PC-9 (cell line): ENCODE measurements around the gene ERBB2. TPM values are rescaled to one million over a fixed set of nuclear protein-coding genes. Genes with fewer than 3 reads are reported as not detected.
A peak's percentile ranks its signal among the peaks of the same experiment; 100 is the strongest.

ENCODE experiments used
- BruUV-seq: library from RNA; stranded (reverse); fragments of 400-500 nt; replicated peaks from 2 replicates; lab custom pipeline; 2021; lab: Mats Ljungman, UMichigan
- CTCF ChIA-PET: fragments of 300-600 bp; sonication (Branson Sonifier 250); formaldehyde crosslinking; loops from one replicate; lab custom pipeline; 2022; ENCODE audit warnings: antibody characterized with exemption; lab: Charles Lee
- POLR2A ChIA-PET: fragments of 300-600 bp; sonication (Branson Sonifier 250); formaldehyde crosslinking; loops from one replicate; lab custom pipeline; 2022; ENCODE audit warnings: antibody characterized with exemption; ENCODE audit not compliant: unreplicated experiment; lab: Charles Lee
- DNase-seq, 2 experiments: peaks; one replicate each; pipeline versions ENCODE4 v3.0.0 to v3.0.0-alpha.2; 2015 to 2022; ENCODE audit warnings: mixed read lengths in 1 of 2
- H2AFZ ChIP-seq: fragments of 200-600 bp; sonication (generic); 2 replicates; pipeline ENCODE4 v1.8.1; 2017; ENCODE audit warnings: antibody characterized with exemption
- H3F3A ChIP-seq: fragments of 200-600 bp; sonication (generic); 2 replicates; pipeline ENCODE4 v1.8.1; 2017; ENCODE audit warnings: antibody characterized with exemption, mild to moderate bottlenecking, low read depth; ENCODE audit not compliant: insufficient read depth
- H3K27ac ChIP-seq: fragments of 200-600 bp; sonication (generic); 2 replicates; pipeline ENCODE4 v1.6.1; 2016; ENCODE audit warnings: mixed run types
- H3K27me3 ChIP-seq: fragments of 200-600 bp; sonication (generic); 2 replicates; pipeline ENCODE4 v1.6.1; 2016; ENCODE audit warnings: low read depth, mixed run types; ENCODE audit not compliant: insufficient read depth
- H3K36me3 ChIP-seq: fragments of 200-600 bp; sonication (generic); 2 replicates; pipeline ENCODE4 v1.6.1; 2016; ENCODE audit warnings: low read depth, mixed run types
- H3K4me1 ChIP-seq: fragments of 200-600 bp; sonication (generic); replicated peaks from 2 replicates; pipeline ENCODE4 v1.6.1; 2016; ENCODE audit warnings: mixed run types; ENCODE audit not compliant: insufficient read depth
- H3K4me2 ChIP-seq: fragments of 200-600 bp; sonication (generic); 2 replicates; pipeline ENCODE4 v1.6.1; 2017; ENCODE audit warnings: mixed run types
- H3K4me3 ChIP-seq: fragments of 200-600 bp; sonication (generic); 2 replicates; pipeline ENCODE4 v1.6.1; 2016; ENCODE audit warnings: mixed run types
- H3K79me2 ChIP-seq: fragments of 200-600 bp; sonication (generic); 2 replicates; pipeline ENCODE4 v1.6.1; 2017; ENCODE audit warnings: low read depth, mixed run types
- H3K9me2 ChIP-seq: fragments of 200-600 bp; sonication (generic); 2 replicates; pipeline ENCODE4 v1.8.1; 2017; ENCODE audit warnings: mild to moderate bottlenecking; ENCODE audit not compliant: insufficient read depth
- H3K9me3 ChIP-seq: fragments of 200-600 bp; sonication (generic); 2 replicates; pipeline ENCODE4 v1.8.1; 2016; ENCODE audit warnings: low read depth; ENCODE audit not compliant: insufficient read depth
- H4K20me1 ChIP-seq: fragments of 200-600 bp; sonication (generic); 2 replicates; pipeline ENCODE4 v1.8.1; 2017; ENCODE audit not compliant: insufficient read depth
- EZH2 ChIP-seq: fragments of 200-600 bp; sonication (generic); IDR thresholded peaks from 2 replicates; pipeline ENCODE4 v1.8.0; 2017; ENCODE audit warnings: antibody characterized with exemption, low read depth
- intact Hi-C: fragments of 100-400 bp; cut with micrococcal nuclease; formaldehyde crosslinking; loops from one replicate; pipeline ENCODE4 v1.10.0; 2022; ENCODE audit not compliant: unreplicated experiment
- total RNA-seq: library from RNA; stranded (reverse); gene quantifications from 2 replicates; pipeline ENCODE4 v1.2.3, GENCODE V29; 2021
- TF ChIP-seq, protein P1 (sequence below): fragments of 200-600 bp; sonication (generic); conservative IDR thresholded peaks from 2 replicates; pipeline ENCODE4 v1.6.1; 2017; ENCODE audit warnings: mixed run types, antibody characterized with exemption, mild to moderate bottlenecking, moderate library complexity

ERBB2 gene
- total RNA-seq, 1 experiment from 2014 or later: 90.6 TPM

DNA sequence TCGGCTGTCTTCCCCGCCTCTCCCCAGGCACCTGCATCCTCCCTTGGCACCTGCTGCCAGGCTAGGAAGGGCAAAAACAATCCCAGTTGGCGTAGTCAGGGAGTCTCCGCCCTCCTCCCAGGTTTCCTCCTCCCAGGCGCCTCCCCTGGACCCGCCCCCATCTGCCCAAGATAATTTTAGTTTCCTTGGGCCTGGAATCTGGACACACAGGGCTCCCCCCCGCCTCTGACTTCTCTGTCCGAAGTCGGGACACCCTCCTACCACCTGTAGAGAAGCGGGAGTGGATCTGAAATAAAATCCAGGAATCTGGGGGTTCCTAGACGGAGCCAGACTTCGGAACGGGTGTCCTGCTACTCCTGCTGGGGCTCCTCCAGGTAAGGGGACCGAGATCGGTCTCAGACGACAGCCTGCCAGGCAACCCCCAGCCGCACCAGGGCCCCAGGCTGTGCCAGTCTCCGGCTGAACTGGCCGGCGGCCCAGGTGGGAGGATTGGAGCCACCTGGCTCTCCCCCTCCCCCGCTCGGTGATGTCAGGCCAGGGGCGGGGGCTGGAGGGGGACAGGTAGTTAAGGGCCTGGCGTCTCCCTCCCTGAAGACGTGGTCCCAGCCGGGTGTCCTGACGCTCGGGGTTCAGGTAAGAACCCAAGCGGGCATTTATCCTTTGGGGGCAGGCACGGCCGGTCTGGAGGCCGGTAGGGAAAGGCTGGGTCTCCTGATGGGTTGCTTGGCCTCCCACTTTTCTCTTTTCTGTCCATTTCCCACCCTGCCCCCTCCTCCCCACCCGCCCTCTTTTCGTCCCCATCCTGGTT is 38.1 kb downstream of the ERBB2 start, which contains the start of gene GRB7:
TSS of gene GRB7 (plus strand) at position 179 of the 808 bp plus-strand sequence. CDS start 4,364 bp downstream, outside the sequence.
- Histone ChIP-seq H2AFZ (peak within 1 kb of the TSS; percentile 70; the same call in 1 of the 2 replicates), H3K27ac (peak within 1 kb of the TSS; percentile 93), H3F3A (peaks cover 40% of the 10 kb centered on the region), H4K20me1 (no peaks in the 10 kb centered on the region), H3K4me3 (peak within 1 kb of the TSS; percentile 83), H3K36me3 (peaks cover 5% of the 10 kb centered on the region; the same call in 1 of the 2 replicates), H3K4me2 (peak within 1 kb of the TSS; percentile 97), H3K9me3 (no peaks in the 10 kb centered on the region), H3K27me3 (no peaks in the 10 kb centered on the region), H3K79me2 (peaks cover 26% of the 10 kb centered on the region), H3K4me1 (peaks cover 41% of the 10 kb centered on the region), H3K9me2 (no peaks in the 10 kb centered on the region)
- intact Hi-C loops: loop anchor here (5.0 kb wide), 3 partner anchors 61 to 284 kb away; no protein-coding TSS in a partner anchor
- POLR2A ChIA-PET: no interaction called here
- no TSS peak for BruUV-seq
- CTCF ChIA-PET: interaction anchor here (0.6 kb wide), 1 partner anchor 13 kb away, joined by 5 read pairs; no protein-coding TSS in a partner anchor
- TF ChIP-seq, protein P1, sequence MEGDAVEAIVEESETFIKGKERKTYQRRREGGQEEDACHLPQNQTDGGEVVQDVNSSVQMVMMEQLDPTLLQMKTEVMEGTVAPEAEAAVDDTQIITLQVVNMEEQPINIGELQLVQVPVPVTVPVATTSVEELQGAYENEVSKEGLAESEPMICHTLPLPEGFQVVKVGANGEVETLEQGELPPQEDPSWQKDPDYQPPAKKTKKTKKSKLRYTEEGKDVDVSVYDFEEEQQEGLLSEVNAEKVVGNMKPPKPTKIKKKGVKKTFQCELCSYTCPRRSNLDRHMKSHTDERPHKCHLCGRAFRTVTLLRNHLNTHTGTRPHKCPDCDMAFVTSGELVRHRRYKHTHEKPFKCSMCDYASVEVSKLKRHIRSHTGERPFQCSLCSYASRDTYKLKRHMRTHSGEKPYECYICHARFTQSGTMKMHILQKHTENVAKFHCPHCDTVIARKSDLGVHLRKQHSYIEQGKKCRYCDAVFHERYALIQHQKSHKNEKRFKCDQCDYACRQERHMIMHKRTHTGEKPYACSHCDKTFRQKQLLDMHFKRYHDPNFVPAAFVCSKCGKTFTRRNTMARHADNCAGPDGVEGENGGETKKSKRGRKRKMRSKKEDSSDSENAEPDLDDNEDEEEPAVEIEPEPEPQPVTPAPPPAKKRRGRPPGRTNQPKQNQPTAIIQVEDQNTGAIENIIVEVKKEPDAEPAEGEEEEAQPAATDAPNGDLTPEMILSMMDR: no peak
- TF ChIP-seq EZH2: no peak
- peak; percentile 74 to 84 for DNase-seq

DNA sequence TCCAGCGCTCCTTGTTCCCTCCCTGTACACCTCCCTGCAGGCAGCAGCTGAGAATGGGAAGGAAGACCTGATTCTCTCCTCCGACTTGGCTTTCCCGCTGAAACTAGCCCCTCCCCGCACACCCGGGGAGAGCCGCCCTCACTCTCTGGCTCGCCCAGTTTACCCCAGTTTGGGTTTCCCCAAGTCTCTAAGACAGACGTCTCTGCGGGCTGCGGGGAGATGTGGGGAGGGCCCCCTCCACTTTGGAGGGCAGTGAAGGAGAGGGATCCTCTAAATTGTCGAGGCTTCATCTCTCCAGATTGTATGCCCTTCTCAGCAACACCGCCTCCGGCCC is 38.7 kb downstream of the ERBB2 start:
- Histone ChIP-seq H3K36me3 (peaks cover 11% of the 10 kb centered on the region; the same call in 1 of the 2 replicates), H3K9me3 (no peaks in the 10 kb centered on the region), H3K27ac (peak overlapping the region; percentile 93), H3K79me2 (peaks cover 26% of the 10 kb centered on the region), H3F3A (peaks cover 40% of the 10 kb centered on the region), H4K20me1 (no peaks in the 10 kb centered on the region), H3K9me2 (no peaks in the 10 kb centered on the region), H3K4me1 (peaks cover 41% of the 10 kb centered on the region), H3K27me3 (no peaks in the 10 kb centered on the region), H3K4me3 (peak overlapping the region; percentile 83), H2AFZ (no peak overlapping the region), H3K4me2 (peak overlapping the region; percentile 97)
- TF ChIP-seq, protein P1: no peak
- TF ChIP-seq EZH2: no peak
- DNase-seq: peak; percentile 56 to 61
- intact Hi-C loops: loop anchor here (5.0 kb wide), 3 partner anchors 61 to 284 kb away; no protein-coding TSS in a partner anchor
- ChIA-PET CTCF (interaction anchor here (0.6 to 1.4 kb wide), 2 partner anchors 9 to 13 kb away, joined by 5 to 16 read pairs; partner anchors contain the start of gene MIEN1), POLR2A (no interaction called here)
- BruUV-seq: TSS peak; percentile 40

DNA sequence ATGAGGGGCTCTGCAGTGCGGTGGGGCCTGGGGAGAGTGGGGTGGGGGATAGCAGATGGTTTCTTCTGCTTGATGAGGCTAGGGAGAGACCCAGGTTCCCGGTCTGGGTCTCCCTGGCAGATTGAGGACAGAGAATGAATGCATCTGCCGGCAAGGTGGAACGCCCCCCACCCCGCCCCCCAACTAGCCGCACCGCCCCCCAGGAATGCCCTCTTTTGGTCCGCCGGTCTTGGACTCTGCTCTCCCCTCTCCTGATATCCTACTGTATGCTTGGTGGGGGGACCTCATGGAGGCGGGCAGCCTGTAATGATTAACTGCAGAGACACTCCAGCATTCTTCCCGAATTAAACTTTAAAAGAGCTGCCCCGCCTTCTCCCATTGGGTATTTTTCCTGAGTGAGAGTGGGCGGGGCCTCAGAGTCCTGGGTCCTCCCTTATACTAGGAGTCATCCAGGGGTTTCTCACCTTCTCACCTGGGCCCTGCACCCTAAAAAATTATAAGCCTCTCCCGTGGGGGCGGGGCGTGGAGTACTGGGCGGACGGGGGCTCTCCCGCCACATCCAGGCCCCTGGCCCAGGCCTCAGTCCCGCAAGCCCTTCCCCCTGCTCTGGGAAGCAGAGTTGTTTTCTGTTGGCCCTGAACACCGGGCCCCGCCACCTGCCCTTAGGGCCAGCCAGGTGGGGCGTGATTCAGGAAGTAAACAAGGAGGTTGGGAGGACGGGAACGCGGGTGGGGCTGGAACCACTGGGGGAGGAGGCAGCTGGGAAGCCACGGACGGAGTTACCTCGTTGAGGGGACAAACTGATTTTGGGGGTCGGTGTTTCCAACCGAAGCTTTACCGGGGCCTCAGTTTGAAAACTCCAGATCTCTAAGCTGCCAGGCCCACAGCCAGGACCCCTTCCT is 39.4 kb downstream of the ERBB2 start:
- BruUV-seq: no TSS peak
- intact Hi-C loops: loop anchor here (5.0 kb wide), 3 partner anchors 62 to 283 kb away; no protein-coding TSS in a partner anchor
- DNase-seq: peak; percentile 84 to 89
- no peaks in the 10 kb centered on the region for H4K20me1 ChIP-seq
- H3K9me3 ChIP-seq: no peaks in the 10 kb centered on the region
- CTCF ChIA-PET: interaction anchor here (0.5 to 1.4 kb wide), 5 partner anchors 10 to 215 kb away, joined by 3 to 16 read pairs (median 5); partner anchors contain the start of gene MIEN1
- H3K27ac ChIP-seq: peak overlapping the region; percentile 93
- peak overlapping the region; percentile 97 for H3K4me2 ChIP-seq
- peak overlapping the region; percentile 83 for H3K4me3 ChIP-seq
- peaks cover 40% of the 10 kb centered on the region for H3F3A ChIP-seq
- POLR2A ChIA-PET: interaction anchor here (0.6 to 0.7 kb wide), 4 partner anchors 13 to 326 kb away, joined by 3 to 8 read pairs (median 5); partner anchors contain the start of genes LRRC3C and ORMDL3
- TF ChIP-seq, protein P1: no peak
- no peak for TF ChIP-seq EZH2
- H3K36me3 ChIP-seq: peaks cover 11% of the 10 kb centered on the region; the same call in 1 of the 2 replicates
- H2AFZ ChIP-seq: peak overlapping the region; percentile 63; the same call in 1 of the 2 replicates
- H3K9me2 ChIP-seq: no peaks in the 10 kb centered on the region
- H3K79me2 ChIP-seq: peaks cover 26% of the 10 kb centered on the region
- no peaks in the 10 kb centered on the region for H3K27me3 ChIP-seq
- peaks cover 41% of the 10 kb centered on the region for H3K4me1 ChIP-seq
